ENCODE measurements around the gene ELOB.

DNA sequence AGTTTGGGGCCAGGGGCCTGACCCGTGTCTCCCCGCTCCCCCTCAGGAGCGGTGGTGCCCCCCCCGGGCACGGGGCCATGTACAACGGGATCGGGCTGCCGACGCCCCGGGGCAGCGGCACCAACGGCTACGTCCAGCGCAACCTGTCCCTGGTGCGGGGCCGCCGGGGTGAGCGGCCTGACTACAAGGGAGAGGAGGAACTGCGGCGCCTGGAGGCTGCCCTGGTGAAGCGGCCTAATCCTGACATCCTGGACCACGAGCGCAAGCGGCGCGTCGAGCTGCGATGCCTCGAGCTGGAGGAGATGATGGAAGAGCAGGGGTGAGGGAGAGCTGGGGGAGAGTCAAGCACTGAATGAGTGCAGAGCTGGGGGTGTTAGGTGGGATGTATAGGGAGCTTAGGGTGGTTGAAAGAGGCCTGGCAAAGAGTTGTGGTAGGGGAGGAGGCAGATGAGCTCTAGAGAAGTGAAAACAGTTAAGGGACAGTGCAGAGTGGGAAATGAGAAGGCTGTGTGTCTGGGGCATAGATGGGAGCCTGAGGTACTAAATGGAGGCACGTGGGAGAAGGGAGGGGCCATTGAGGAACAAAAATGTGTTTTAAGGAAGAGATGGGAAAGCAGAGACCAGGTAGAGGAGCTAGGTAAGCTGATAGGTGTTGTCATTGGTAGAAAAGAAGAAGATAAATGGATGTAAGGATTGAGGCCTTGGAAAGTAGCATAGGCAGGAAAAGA is 20.6 kb downstream of the ELOB start:
- TF ChIP-seq CTCF (tag by site-specific recombination; IDR thresholded peaks at IDR 0.05) (no peak), ZNF580 (tag by site-specific recombination; IDR thresholded peaks at IDR 0.05) (no peak), ZNF560 (tag by site-specific recombination; IDR thresholded peaks at IDR 0.05; ENCODE audit: borderline replicate concordance) (no peak), ZNF610 (tag by site-specific recombination; IDR thresholded peaks at IDR 0.05; ENCODE audit: borderline replicate concordance) (no peak), ZNF621 (tag by site-specific recombination; IDR thresholded peaks at IDR 0.05) (no peak), ZNF48 (tag by site-specific recombination; IDR thresholded peaks at IDR 0.05) (no peak), KLF16 (tag by site-specific recombination; IDR thresholded peaks at IDR 0.05) (no peak), SETDB1 (IDR thresholded peaks at IDR 0.05; ENCODE audit: insufficient read length, low read length) (no peak)
- TF ChIP-seq, protein P1, sequence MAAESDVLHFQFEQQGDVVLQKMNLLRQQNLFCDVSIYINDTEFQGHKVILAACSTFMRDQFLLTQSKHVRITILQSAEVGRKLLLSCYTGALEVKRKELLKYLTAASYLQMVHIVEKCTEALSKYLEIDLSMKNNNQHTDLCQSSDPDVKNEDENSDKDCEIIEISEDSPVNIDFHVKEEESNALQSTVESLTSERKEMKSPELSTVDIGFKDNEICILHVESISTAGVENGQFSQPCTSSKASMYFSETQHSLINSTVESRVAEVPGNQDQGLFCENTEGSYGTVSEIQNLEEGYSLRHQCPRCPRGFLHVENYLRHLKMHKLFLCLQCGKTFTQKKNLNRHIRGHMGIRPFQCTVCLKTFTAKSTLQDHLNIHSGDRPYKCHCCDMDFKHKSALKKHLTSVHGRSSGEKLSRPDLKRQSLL (tag by site-specific recombination; IDR thresholded peaks at IDR 0.05): no peak
